ENCODE results near the gene GYS1.

- no peak for TF ChIP-seq GATA2 (IDR thresholded peaks at IDR 0.05; ENCODE audit: low read depth, low read length)
- no peak for TF ChIP-seq GATA3 (IDR thresholded peaks at IDR 0.05; ENCODE audit: low read depth, low read length)
Observed at GRCh38 chr19:49004133-49004532, 11.0 kb upstream of the GYS1 start.

Measured in SH-SY5Y (cell line).